HepG2 (cell line): Measurements from ENCODE around the gene GINS3. TPM values are rescaled to one million over a fixed set of nuclear protein-coding genes. Genes with fewer than 3 reads are reported as not detected.
A peak's percentile ranks its signal among the peaks of the same experiment; 100 is the strongest.

Experiments
- ATAD3A ChIP-seq: sonication (generic); formaldehyde crosslinking; IDR thresholded peaks from 2 replicates; pipeline ENCODE4 v1.4.0; 2020; ENCODE audit warnings: missing genetic modification reagents
- MEF2D ChIP-seq: sonication (generic); formaldehyde crosslinking; IDR thresholded peaks from 2 replicates; pipeline ENCODE4 v1.5.1; 2020; ENCODE audit warnings: mild to moderate bottlenecking, missing genetic modification reagents
- NKX3-1 ChIP-seq: sonication (generic); formaldehyde crosslinking; IDR thresholded peaks from 2 replicates; pipeline ENCODE4 v1.5.0; 2020; ENCODE audit warnings: missing genetic modification reagents
- RELA ChIP-seq: sonication (generic); formaldehyde crosslinking; IDR thresholded peaks from 2 replicates; pipeline ENCODE4 v1.4.0; 2020; ENCODE audit warnings: missing genetic modification reagents
- SMARCC2 ChIP-seq: fragments of 450-650 bp; IDR thresholded peaks from 2 replicates; pipeline ENCODE4 v1.6.1; 2017; ENCODE audit warnings: antibody characterized with exemption, mild to moderate bottlenecking
- ZMYM3 ChIP-seq: sonication (generic); formaldehyde crosslinking; IDR thresholded peaks from 2 replicates; pipeline ENCODE4 v1.5.1; 2020; ENCODE audit warnings: mild to moderate bottlenecking, missing genetic modification reagents
- ZNF136 ChIP-seq: sonication (generic); formaldehyde crosslinking; IDR thresholded peaks from 2 replicates; pipeline ENCODE4 v1.8.1; 2022; ENCODE audit warnings: low read depth, mild to moderate bottlenecking, moderate library complexity, missing genetic modification reagents
- ZNF17 ChIP-seq: sonication (generic); formaldehyde crosslinking; IDR thresholded peaks from 2 replicates; pipeline ENCODE4 v1.5.0; 2020; ENCODE audit warnings: mild to moderate bottlenecking, missing genetic modification reagents
- ZNF205 ChIP-seq: IDR thresholded peaks from 2 replicates; pipeline ENCODE4 v1.6.1; 2018; ENCODE audit warnings: missing biosample characterization, missing genetic modification reagents
- ZNF34 ChIP-seq: sonication (generic); formaldehyde crosslinking; IDR thresholded peaks from 2 replicates; pipeline ENCODE4 v1.4.0; 2020; ENCODE audit warnings: mild to moderate bottlenecking, missing genetic modification reagents, borderline replicate concordance
- ZNF446 ChIP-seq: sonication (generic); formaldehyde crosslinking; IDR thresholded peaks from 2 replicates; pipeline ENCODE4 v1.5.0; 2020; ENCODE audit warnings: mild to moderate bottlenecking, missing genetic modification reagents
- ZNF772 ChIP-seq: sonication (generic); formaldehyde crosslinking; IDR thresholded peaks from 2 replicates; pipeline ENCODE4 v1.5.0; 2020; ENCODE audit warnings: mild to moderate bottlenecking, missing genetic modification reagents
- polyA plus RNA-seq, 8 experiments: library from polyadenylated mRNA; depleted of rRNA in 3 of 8; stranded (reverse) in 7 of 8; unstranded in 1 of 8; fragments of >200 nt; fragmentation: Illumina TruSeq in 4 of 8; extraction: Trizol in 4 of 8; gene quantifications; 2 replicates each; pipeline versions ENCODE4 v1.2.1 to v1.2.3, GENCODE V29; 2011 to 2016; ENCODE audit warnings: low read depth in 4 of 8, missing spikeins in 1 of 8, mixed read lengths in 1 of 8; ENCODE audit not compliant: insufficient read depth in 1 of 8
- total RNA-seq, 5 experiments: library from RNA; depleted of rRNA; stranded (reverse); fragments of >200 nt; fragmentation: Illumina TruSeq; extraction: Trizol; gene quantifications; 2 replicates each; pipeline ENCODE4 v1.2.3, GENCODE V29; 2016; ENCODE audit warnings: low read depth in 1 of 5
- TF ChIP-seq, protein P1 (sequence below): sonication (generic); formaldehyde crosslinking; IDR thresholded peaks from 2 replicates; pipeline ENCODE4 v1.5.0; 2020; ENCODE audit warnings: mild to moderate bottlenecking, missing genetic modification reagents, borderline replicate concordance
- TF ChIP-seq, protein P2 (sequence below): sonication (generic); formaldehyde crosslinking; IDR thresholded peaks from 2 replicates; pipeline ENCODE4 v1.8.0; 2022; ENCODE audit warnings: mild to moderate bottlenecking, missing genetic modification reagents; ENCODE audit not compliant: insufficient replicate concordance
- TF ChIP-seq, protein P3 (sequence below): IDR thresholded peaks from 2 replicates; pipeline ENCODE4 v1.6.1; 2016; ENCODE audit warnings: mild to moderate bottlenecking, missing biosample characterization, missing genetic modification reagents
- TF ChIP-seq, protein P4 (sequence below): sonication (generic); formaldehyde crosslinking; IDR thresholded peaks from 2 replicates; pipeline ENCODE4 v1.4.0; 2020; ENCODE audit warnings: mild to moderate bottlenecking, missing genetic modification reagents

The GINS3 gene
- total and polyA plus RNA-seq, 2 of the 13 experiments (the other 11 are each of a cell fraction or from before 2014, with no cell fraction given): 6.5 to 19.3 TPM

DNA sequence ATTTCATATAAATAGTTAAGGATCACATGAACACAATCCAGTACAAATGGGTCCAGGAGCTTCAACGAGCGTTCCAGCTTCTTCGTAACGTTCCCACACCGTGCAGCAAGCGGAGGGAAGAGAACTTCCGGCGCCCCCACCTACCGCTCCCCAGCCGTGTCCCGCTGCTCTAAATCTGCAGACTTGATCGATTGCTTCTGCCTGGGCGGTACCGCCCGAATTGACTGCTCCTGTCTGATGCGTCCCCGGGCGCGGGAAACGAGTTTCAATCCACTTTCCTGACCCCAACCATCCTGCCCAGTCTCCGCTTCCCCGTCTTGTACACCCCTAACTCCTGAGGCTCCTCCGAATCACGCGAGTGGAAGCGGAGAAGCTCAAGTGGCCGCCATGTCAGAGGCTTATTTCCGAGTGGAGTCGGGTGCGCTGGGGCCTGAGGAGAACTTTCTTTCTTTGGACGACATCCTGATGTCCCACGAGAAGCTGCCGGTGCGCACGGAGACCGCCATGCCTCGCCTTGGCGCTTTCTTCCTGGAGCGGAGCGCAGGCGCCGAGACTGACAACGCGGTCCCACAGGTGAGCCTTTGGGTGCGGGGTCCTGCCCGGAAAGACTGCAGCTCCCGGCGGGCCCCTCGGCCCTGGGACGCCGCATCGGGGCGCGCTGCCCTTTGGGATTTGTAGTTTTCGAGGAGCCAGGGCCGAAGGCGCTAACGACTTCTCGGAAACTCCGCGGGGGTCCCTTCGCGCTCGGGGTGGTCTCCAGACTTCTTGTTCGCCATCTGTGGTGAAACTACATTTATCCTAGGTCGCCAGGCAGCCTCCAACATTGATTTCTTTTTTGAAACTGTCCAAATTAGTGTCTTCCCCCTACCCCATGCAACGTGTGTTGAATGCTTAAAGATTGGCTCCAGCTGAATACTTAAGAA is at the start of gene GINS3 (continued):
- TF ChIP-seq, protein P1, sequence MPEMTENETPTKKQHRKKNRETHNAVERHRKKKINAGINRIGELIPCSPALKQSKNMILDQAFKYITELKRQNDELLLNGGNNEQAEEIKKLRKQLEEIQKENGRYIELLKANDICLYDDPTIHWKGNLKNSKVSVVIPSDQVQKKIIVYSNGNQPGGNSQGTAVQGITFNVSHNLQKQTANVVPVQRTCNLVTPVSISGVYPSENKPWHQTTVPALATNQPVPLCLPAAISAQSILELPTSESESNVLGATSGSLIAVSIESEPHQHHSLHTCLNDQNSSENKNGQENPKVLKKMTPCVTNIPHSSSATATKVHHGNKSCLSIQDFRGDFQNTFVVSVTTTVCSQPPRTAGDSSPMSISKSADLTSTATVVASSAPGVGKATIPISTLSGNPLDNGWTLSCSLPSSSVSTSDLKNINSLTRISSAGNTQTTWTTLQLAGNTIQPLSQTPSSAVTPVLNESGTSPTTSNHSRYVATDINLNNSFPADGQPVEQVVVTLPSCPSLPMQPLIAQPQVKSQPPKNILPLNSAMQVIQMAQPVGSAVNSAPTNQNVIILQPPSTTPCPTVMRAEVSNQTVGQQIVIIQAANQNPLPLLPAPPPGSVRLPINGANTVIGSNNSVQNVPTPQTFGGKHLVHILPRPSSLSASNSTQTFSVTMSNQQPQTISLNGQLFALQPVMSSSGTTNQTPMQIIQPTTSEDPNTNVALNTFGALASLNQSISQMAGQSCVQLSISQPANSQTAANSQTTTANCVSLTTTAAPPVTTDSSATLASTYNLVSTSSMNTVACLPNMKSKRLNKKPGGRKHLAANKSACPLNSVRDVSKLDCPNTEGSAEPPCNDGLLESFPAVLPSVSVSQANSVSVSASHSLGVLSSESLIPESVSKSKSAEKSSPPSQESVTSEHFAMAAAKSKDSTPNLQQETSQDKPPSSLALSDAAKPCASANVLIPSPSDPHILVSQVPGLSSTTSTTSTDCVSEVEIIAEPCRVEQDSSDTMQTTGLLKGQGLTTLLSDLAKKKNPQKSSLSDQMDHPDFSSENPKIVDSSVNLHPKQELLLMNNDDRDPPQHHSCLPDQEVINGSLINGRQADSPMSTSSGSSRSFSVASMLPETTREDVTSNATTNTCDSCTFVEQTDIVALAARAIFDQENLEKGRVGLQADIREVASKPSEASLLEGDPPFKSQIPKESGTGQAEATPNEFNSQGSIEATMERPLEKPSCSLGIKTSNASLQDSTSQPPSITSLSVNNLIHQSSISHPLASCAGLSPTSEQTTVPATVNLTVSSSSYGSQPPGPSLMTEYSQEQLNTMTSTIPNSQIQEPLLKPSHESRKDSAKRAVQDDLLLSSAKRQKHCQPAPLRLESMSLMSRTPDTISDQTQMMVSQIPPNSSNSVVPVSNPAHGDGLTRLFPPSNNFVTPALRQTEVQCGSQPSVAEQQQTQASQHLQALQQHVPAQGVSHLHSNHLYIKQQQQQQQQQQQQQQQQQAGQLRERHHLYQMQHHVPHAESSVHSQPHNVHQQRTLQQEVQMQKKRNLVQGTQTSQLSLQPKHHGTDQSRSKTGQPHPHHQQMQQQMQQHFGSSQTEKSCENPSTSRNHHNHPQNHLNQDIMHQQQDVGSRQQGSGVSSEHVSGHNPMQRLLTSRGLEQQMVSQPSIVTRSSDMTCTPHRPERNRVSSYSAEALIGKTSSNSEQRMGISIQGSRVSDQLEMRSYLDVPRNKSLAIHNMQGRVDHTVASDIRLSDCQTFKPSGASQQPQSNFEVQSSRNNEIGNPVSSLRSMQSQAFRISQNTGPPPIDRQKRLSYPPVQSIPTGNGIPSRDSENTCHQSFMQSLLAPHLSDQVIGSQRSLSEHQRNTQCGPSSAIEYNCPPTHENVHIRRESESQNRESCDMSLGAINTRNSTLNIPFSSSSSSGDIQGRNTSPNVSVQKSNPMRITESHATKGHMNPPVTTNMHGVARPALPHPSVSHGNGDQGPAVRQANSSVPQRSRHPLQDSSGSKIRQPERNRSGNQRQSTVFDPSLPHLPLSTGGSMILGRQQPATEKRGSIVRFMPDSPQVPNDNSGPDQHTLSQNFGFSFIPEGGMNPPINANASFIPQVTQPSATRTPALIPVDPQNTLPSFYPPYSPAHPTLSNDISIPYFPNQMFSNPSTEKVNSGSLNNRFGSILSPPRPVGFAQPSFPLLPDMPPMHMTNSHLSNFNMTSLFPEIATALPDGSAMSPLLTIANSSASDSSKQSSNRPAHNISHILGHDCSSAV: no peak; the same call in 1 of the 2 replicates
- peak; percentile 35 for TF ChIP-seq NKX3-1 (CRISPR knock-in tag)
- peak; percentile 78; the same call in 1 of the 2 replicates for TF ChIP-seq ZNF446 (CRISPR knock-in tag)
- TF ChIP-seq ATAD3A: no peak
- TF ChIP-seq RELA (CRISPR knock-in tag): no peak
- peak; percentile 84; the same call in 1 of the 2 replicates for TF ChIP-seq ZNF136 (CRISPR knock-in tag)
- TF ChIP-seq ZMYM3 (CRISPR knock-in tag): peak; percentile 93
- TF ChIP-seq ZNF34 (CRISPR knock-in tag): 0 out of 2 replicates have a peak, but pooled peaks have one; percentile 91
- no peak for TF ChIP-seq SMARCC2
- TF ChIP-seq, protein P2, sequence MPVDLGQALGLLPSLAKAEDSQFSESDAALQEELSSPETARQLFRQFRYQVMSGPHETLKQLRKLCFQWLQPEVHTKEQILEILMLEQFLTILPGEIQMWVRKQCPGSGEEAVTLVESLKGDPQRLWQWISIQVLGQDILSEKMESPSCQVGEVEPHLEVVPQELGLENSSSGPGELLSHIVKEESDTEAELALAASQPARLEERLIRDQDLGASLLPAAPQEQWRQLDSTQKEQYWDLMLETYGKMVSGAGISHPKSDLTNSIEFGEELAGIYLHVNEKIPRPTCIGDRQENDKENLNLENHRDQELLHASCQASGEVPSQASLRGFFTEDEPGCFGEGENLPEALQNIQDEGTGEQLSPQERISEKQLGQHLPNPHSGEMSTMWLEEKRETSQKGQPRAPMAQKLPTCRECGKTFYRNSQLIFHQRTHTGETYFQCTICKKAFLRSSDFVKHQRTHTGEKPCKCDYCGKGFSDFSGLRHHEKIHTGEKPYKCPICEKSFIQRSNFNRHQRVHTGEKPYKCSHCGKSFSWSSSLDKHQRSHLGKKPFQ (CRISPR knock-in tag): no peak
- peak; percentile 83; the same call in 1 of the 2 replicates for TF ChIP-seq ZNF205 (CRISPR knock-in tag)
- TF ChIP-seq, protein P3, sequence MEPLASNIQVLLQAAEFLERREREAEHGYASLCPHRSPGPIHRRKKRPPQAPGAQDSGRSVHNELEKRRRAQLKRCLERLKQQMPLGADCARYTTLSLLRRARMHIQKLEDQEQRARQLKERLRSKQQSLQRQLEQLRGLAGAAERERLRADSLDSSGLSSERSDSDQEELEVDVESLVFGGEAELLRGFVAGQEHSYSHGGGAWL: peak; percentile 85
- peak; percentile 90 for TF ChIP-seq ZNF772 (CRISPR knock-in tag)
- peak; percentile 89 for TF ChIP-seq MEF2D (CRISPR knock-in tag)
- TF ChIP-seq ZNF17 (CRISPR knock-in tag): no peak
- TF ChIP-seq, protein P4, sequence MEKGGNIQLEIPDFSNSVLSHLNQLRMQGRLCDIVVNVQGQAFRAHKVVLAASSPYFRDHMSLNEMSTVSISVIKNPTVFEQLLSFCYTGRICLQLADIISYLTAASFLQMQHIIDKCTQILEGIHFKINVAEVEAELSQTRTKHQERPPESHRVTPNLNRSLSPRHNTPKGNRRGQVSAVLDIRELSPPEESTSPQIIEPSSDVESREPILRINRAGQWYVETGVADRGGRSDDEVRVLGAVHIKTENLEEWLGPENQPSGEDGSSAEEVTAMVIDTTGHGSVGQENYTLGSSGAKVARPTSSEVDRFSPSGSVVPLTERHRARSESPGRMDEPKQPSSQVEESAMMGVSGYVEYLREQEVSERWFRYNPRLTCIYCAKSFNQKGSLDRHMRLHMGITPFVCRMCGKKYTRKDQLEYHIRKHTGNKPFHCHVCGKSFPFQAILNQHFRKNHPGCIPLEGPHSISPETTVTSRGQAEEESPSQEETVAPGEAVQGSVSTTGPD (CRISPR knock-in tag): no peak
